ENCODE measurements around the gene LMNA.
"Not testable (repeated sequence)": the region's sequence is repeated elsewhere in the genome, so short reads cannot be mapped to it uniquely, and the experiment has no call there.

LMNA gene

GRCh38 chr1:156164125-156164831 is 49.8 kb downstream of the LMNA start:
- DNase-seq (ENCODE audit: low spot score), result no peak

DNA sequence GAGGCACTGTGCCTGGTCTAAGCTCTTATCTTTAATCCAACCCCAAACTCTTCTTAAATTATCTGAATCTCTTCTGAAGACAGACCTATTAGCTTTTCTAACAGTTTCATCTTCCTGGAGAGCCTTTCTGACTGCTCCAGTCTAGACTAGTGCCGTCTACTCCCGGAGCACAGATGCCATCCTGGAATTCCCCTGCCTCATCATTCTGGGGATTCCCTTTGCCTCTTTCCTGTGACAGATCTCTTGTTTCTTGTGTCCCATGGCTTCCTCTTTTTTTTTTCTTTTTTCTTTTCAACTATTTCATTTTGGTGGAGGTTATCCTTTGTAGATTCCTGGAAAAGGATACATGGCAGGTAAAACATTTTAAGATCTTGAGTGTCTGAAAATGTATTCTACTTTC is 50.6 kb downstream of the LMNA start:
- no peak for DNase-seq (ENCODE audit: low spot score)

GRCh38 chr1:156167536-156167935 is 53.0 kb downstream of the LMNA start:
- DNase-seq (ENCODE audit: low spot score), result no peak

GRCh38 chr1:156172696-156173470 is 58.4 kb downstream of the LMNA start:
- DNase-seq (ENCODE audit: low spot score), result peak; percentile 48

- no peak for DNase-seq (ENCODE audit: low spot score)
These were observed 62.2 kb downstream of the LMNA start for GRCh38 chr1:156176610-156177210.

DNA sequence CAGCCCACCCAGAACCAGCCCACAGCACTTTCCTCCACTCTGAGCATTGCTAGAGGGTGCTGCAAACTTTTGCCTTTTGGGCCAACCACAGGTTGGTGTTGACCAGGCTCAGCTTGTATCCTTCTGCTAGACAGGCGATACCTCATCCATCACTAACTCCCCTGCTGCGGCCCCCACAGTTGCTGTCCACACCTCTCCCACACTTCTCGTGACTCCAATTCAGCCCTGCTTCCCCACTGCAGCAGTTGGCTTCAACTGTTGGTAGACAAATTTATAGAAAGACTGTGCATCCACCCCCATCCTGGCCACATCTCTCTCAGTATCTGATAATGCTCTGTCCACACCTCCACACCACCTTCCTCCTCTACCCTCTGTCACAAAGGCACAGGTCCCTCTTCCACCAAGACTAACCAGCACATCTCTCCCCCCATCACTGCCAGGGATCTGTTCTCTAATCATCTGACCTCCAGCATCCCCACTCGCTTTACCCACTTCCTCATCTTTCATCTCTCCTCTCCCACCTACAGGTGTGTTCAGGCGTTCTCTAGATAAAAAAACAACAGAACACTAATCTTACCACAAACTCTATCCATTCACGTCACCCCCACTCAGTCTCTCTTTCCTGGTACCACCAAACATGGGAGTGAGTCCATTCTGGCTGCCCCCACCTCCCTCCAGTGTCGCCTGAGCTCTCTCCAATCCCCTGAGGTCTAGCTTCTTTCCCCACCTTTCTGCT is 63.6 kb downstream of the LMNA start:
- DNase-seq (ENCODE audit: low spot score), result no peak

- no peak for DNase-seq (ENCODE audit: low spot score)
These were observed 66.0 kb downstream of the LMNA start for GRCh38 chr1:156180471-156180870.

DNA sequence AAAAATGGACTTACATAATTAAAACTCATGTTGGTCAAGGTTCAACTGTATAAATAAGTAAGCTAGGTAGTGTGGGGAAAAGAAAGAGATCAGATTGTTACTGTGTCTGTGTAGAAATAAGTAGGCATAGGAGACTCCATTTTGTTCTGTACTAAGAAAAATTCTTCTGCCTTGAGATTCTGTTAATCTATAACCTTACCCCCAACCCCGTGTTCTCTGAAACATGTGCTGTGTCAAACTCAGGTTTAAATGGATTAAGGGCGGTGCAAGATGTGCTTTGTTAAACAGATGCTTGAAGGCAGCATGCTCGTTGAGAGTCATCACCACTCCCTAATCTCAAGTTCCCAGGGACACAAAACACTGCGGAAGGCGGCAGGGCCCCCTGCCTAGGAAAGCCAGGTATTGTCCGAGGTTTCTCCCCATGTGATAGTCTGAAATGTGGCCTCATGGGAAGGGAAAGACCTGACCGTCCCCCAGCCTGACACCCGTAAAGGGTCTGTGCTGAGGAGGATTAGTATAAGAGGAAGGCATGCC is 66.9 kb downstream of the LMNA start:
- not testable (repeated sequence) for DNase-seq (ENCODE audit: low spot score)

DNA sequence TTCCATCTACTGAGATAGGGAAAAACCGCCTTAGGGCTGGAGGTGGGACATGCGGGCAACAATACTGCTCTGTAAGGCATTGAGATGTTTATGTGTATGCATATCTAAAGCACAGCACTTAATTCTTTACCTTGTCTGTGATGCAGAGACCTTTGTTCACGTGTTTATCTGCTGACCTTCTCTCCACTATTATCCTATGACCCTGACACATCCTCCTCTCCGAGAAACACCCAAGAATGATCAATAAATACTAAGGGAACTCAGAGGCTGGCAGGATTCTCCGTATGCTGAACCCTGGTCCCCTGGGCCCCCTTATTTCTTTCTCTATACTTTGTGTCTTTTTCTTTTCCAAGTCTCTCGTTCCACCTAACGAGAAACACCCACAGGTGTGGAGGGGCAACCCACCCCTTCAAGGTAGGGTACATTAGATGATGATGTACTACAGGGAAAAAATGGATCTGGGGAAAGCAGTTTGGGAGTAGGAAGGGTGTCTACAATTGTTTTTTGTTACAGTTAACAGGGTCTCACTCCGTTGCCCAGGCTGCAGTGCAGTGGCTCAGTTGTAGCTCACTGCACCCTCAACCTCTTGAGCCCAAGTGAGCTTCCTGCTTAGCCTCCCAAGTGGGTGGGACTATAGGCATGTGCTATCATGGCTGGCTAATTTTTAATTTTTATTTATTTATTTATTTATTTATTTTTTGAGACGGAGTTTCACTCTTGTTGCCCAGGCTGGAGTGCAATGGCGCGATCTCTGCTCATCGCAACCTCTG is 67.7 kb downstream of the LMNA start:
- DNase-seq (ENCODE audit: low spot score), result not testable (repeated sequence)

GRCh38 chr1:156186347-156187177 is 72.1 kb downstream of the LMNA start:
- DNase-seq (ENCODE audit: low spot score), result not testable (repeated sequence)
